Nephron progenitor cell (in vitro differentiated cells): ENCODE data around the gene DHX32.

Experiments used
- DNase-seq: peaks from one replicate; pipeline ENCODE4 v3.0.0; 2021
- H3K27ac Mint-ChIP-seq: 2 replicates; pipeline ENCODE4 v1.8.0; 2021; ENCODE audit warnings: mild to moderate bottlenecking, moderate library complexity, mixed read lengths
- H3K27me3 Mint-ChIP-seq: 2 replicates; pipeline ENCODE4 v1.8.0; 2021; ENCODE audit warnings: mild to moderate bottlenecking, low read depth, mixed read lengths; ENCODE audit not compliant: poor library complexity
- H3K36me3 Mint-ChIP-seq: 2 replicates; pipeline ENCODE4 v1.8.0; 2021; ENCODE audit warnings: low read depth, mixed read lengths
- H3K4me1 Mint-ChIP-seq: 2 replicates; pipeline ENCODE4 v1.8.0; 2021; ENCODE audit warnings: mixed read lengths
- H3K4me3 Mint-ChIP-seq: 2 replicates; pipeline ENCODE4 v1.8.0; 2021; ENCODE audit warnings: mild to moderate bottlenecking, moderate library complexity, mixed read lengths
- H3K9me3 Mint-ChIP-seq: 2 replicates; pipeline ENCODE4 v1.8.0; 2021; ENCODE audit warnings: mild to moderate bottlenecking, moderate library complexity, mixed read lengths
- TF ChIP-seq, protein P1 (sequence below): fragments of 200-600 bp; sonication (generic); IDR thresholded peaks from 2 replicates; pipeline ENCODE4 v1.5.0; 2021; ENCODE audit warnings: antibody characterized with exemption

DHX32 gene

GRCh38 chr10:125792342-125793300 is 88.5 kb downstream of the DHX32 start:
- Mint-ChIP-seq H3K27me3 (peaks cover 3% of the 10 kb centered on the region), H3K9me3 (no peaks in the 10 kb centered on the region), H3K27ac (peak overlapping the region; percentile 54), H3K36me3 (peaks cover 49% of the 10 kb centered on the region), H3K4me3 (no peak overlapping the region), H3K4me1 (peaks cover 8% of the 10 kb centered on the region)
- no peak for DNase-seq
- TF ChIP-seq, protein P1, sequence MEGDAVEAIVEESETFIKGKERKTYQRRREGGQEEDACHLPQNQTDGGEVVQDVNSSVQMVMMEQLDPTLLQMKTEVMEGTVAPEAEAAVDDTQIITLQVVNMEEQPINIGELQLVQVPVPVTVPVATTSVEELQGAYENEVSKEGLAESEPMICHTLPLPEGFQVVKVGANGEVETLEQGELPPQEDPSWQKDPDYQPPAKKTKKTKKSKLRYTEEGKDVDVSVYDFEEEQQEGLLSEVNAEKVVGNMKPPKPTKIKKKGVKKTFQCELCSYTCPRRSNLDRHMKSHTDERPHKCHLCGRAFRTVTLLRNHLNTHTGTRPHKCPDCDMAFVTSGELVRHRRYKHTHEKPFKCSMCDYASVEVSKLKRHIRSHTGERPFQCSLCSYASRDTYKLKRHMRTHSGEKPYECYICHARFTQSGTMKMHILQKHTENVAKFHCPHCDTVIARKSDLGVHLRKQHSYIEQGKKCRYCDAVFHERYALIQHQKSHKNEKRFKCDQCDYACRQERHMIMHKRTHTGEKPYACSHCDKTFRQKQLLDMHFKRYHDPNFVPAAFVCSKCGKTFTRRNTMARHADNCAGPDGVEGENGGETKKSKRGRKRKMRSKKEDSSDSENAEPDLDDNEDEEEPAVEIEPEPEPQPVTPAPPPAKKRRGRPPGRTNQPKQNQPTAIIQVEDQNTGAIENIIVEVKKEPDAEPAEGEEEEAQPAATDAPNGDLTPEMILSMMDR = no peak

- Mint-ChIP-seq H3K4me1 (peaks cover 29% of the 10 kb centered on the region), H3K9me3 (peaks cover 2% of the 10 kb centered on the region), H3K27ac (no peak overlapping the region), H3K4me3 (no peak overlapping the region), H3K27me3 (peaks cover 3% of the 10 kb centered on the region), H3K36me3 (peaks cover 46% of the 10 kb centered on the region)
- no peak for DNase-seq
- TF ChIP-seq, protein P1 = no peak
These were observed 92.7 kb downstream of the DHX32 start for GRCh38 chr10:125788156-125789034.
